Ecto neural progenitor cell (in vitro differentiated cells): ENCODE results near the gene C2orf81.
"Not testable (repeated sequence)": the region's sequence is repeated elsewhere in the genome, so short reads cannot be mapped to it uniquely, and the experiment has no call there.

Experiments
- DNase-seq: peaks from one replicate; pipeline ENCODE4 v3.0.0-alpha.2; 2018; ENCODE audit warnings: low spot score

Gene C2orf81

DNA sequence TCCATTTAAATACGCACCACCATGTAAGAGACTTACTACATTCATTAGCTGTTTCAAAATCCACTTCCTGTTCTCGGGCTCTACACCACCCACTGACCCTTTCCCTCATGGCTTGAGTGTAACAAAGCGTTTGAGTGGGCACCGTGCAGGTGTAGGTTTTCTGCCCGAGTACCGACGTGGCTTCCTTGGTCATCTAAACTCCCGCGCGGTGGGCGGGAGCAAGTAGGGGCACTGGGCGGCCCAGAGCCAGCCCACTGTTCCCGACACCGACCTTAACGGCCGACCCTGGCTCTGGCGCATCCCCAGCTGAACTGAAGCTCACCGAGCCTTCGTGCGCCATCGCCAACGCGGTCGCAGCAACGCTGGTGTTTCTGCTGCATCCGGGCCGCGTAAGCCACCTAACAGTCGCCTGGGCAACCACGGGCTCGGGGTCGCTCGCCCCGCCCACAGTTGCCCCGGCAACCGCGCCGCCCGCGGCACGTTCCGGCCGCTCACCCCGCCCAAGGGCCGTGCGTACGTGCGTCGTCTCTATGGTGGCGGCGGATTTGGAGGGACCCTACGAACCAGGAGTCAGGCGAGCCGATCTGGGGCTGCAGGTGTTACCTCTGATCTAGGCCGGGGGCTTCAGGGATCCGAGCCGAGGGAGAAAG, at the start of gene C2orf81, which contains the start of gene WDR54:
Gene C2orf81 (minus strand): TSS at position 399 of the 650 bp plus-strand sequence. CDS start 59 bp downstream, at position 340.
Gene WDR54 (plus strand): TSS at position 510 of the 650 bp plus-strand sequence. CDS start 424 bp downstream, outside the sequence.
- peak; percentile 95 for DNase-seq

DNA sequence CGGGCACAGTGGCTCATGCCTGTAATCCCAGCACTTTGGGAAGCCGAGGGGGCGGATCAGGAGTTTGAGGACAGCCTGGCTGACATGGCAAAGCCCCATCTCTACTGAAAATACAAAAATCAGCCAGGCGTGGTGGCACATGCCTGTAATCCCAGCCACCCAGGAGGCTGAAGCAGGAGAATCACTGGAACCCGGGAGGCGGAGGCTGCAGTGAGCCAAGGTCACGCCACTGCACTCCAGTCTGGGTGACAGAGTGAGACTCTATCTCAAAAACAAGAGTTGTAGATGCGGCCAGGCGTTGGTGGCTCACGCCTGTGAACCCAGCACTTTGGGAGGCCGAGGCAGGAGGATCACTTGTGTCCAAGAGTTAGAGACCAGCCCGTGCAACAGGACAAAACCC, 49.3 kb upstream of the C2orf81 start:
- not testable (repeated sequence) for DNase-seq

DNA sequence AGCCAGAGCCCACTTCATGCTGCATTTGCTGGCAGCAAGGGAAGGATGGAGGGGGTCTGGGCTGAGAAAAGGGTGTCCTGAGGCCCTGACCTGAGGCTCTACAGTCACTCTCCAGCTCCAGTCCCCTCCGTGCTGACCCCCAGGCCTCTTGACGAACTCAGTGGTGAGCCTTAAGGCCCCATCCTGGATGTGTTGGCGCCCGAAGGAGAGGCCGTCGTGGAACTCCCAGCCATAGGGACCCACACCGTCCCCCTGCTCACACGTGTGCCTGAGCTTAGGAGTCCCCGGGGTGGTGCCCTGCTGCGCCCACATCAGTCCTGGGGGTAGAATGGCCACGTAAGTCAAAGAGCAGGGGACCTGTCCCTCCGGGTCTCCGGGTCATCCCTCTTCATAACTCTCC, 43.0 kb upstream of the C2orf81 start:
- DNase-seq: no peak

DNA sequence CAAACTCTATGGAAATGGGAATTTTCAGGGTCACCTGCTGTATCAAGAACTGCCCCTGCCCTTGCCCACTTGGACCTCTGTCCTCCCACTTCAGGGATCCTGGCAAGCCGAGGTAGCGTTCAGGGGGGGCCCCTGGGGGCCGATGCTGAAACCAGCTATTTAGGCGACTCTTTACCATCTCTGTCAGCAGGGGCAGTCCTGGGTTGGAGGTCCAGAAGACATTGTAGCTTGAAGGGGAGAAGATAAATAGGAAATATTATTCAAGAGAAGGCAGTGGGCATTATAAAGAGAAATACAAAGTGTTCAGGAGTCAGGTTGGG, 41.3 kb upstream of the C2orf81 start:
- no peak for DNase-seq

DNA sequence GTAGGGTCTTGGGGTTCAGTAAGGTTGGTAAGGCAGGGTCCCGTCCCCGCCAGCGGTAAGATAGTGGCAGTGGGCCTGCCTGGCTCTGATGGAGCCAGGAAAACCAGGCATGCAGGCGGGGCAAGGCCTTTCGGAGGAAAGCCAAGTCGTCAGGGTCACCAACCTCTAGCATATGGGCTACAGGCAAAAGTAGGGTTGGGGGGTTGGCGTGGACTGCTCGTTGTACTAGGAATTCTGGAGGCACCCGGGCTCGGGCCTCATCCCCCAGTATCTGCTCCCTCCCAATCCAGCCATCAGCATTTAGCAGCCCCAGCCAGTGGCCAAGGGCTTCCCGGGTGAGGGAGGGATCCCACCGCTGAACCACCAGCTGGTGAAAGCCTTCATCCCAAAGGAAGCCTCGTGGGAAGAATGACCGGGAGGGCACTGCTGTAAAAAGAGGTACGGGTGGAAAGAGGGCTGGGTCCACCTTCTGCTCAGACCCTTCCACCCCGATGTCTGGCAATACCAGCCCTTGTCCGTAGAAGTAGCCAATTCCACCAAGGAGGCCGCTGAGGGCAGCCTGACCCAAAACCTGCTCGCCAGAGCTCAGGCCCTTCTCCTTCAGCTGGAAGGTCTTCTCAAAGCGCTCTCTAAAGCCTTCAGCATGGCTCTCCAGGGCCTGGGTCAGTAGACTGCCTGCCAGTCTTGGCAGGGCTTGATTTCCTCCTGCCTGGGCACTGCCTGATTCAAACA, 40.8 kb upstream of the C2orf81 start:
- no peak for DNase-seq

DNA sequence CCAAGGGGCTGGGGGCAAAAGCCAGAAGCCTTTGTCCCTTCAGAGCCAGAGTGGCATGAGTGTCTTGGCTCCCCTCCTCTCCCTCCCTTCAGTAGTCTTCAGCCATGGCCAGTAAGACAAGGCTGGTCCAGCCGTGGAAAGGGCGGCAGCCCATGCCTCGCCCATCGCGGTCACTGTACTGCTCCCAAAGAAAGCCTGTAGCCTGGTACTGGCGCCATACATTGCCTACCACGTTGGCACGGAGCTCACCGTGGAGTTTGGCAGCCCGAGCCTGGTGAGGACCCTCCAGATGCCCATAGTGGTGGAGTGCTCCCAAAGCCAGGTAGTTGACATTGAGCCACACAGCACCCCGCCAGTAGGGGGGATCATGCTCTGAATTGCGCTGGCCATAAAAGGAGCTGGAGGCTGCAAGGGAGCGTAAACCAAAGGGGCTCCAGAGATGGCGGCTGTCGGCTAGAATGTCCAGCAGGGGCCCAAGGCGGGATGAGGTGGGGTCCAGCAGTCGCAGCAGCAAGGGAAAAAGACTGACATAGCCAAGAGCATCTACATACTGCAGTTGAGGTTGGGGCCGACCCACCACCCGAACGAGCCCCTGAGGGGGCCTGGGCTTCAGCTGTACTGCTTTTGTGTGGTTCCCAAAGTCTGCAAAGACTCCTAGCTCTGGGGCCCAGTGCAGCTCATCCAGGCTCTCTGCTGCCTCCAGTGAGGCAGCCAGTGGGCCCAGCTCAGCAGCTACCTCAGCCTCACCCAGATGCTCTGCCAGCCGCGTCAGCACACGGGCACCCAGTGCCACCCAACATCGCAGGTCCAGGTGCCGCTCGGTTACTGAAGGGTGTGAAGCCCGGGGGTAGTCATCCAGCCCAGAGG, 40.0 kb upstream of the C2orf81 start:
- DNase-seq: no peak

DNA sequence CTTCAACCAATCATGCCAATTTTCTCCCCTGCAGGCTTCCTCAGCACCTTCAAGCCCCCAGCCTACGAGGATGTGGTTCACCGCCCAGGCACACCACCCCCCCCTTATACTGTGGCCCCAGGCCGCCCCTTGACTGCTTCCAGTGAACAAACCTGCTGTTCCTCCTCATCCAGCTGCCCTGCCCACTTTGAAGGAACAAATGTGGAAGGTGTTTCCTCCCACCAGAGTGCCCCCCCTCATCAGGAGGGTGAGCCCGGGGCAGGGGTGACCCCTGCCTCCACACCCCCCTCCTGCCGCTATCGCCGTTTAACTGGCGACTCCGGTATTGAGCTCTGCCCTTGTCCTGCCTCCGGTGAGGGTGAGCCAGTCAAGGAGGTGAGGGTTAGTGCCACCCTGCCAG, 38.8 kb upstream of the C2orf81 start:
- not testable (repeated sequence) for DNase-seq

DNA sequence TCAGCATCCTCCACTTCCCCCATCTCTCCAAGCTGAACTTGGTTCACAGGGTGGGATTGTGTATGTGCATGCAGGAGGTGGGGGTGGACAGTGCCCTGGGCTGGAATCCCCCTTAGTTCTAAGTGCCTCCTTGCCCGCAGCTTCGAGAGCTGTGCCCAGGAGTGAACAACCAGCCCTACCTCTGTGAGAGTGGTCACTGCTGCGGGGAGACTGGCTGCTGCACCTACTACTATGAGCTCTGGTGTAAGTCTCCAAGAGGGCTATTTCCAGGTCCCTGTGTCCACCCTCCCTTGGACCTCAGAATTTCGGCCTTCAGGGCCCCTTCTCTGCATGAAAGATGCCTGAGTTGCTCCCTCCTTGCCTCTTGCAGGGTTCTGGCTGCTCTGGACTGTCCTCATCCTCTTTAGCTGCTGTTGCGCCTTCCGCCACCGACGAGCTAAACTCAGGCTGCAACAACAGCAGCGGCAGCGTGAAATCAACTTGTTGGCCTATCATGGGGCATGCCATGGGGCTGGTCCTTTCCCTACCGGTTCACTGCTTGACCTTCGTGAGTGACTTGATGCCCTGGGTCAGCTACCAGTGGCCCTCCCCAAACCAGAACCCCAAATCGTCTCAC, 38.2 kb upstream of the C2orf81 start:
- not testable (repeated sequence) for DNase-seq

DNA sequence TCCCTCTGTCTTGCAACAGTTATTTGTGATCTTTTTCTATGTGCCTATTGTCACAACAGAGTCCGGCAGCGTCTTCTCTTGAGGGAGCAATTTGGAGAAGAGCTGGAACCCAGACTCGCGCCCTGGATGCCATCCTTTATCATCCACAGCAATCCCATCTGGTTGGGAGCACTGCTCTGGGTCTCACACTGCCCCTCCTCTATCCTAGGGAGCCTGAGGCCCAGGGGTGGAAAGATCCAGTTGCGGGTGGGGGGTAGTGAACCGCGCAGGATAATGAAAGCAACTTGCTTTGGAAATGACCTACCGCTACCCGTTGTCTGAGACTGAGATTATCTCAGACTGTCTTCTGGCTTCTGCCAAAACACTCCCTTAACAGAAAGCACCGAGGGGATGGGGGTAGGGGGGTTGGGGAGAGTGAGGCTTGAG, 37.5 kb upstream of the C2orf81 start:
- DNase-seq: no peak

DNA sequence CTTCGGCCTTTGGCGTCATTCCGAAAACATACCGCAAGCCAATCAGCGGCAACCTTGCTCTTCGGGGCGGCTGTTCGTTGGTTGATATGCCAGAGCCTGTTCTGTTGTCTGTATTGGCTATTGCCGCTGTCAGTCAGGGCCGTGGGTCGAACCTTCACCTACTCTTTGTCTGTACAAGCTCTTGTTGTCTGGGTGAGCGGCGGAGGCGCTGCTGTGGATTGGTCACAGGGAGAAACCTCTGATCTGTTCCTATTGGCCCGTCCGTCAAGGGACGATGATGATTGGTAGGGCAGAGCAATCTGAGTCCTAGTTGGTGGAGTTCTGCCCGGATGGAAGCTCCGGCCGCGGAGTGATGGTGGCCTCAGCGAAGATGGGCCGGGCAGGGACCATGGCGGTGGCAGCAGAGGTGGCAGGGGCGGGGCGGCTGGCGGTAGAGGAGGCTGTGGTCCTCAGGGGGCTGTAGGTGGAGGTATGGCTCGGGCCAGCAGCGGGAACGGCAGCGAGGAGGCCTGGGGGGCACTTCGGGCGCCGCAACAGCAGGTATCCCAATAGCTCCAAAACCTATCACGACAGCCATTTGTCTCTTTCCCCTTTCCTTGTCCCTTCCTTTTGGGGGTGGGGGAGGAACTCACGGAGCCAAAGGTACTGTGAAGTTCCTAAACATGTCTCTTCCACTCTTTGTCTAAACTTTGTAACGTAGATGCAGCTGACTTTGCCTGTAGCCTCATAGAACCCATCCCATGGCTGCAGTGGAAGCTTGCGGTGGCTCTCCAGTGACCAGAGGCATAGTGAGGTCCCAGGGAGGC, 36.9 kb upstream of the C2orf81 start, which contains the start of gene WBP1:
Gene WBP1 (plus strand): TSS at position 307 of the 806 bp plus-strand sequence. CDS start 165 bp downstream, at position 472.
- peak; percentile 99 for DNase-seq

DNA sequence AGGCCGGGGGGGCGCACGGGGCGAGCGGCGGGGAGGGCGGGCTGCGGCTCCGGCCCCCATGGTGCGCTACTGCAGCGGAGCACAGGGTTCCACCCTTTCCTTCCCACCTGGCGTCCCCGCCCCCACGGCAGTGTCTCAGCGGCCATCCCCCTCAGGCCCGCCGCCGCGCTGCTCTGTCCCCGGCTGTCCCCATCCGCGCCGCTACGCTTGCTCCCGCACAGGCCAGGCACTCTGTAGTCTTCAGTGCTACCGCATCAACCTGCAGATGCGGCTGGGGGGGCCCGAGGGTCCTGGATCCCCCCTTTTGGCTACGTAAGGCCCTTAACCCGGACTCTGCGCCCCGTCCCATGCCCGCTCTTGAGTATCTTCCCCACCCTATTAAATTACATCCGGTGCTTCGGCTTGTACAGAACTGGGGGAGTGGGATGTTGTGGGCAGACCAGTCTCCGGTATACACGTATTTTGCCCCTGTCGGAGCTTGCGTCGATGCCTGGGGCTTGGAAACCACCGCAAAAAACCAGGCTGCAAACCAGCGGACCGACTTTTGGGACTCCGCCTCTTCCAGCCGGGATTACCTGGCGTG, 36.2 kb upstream of the C2orf81 start:
- peak; percentile 85 for DNase-seq

DNA sequence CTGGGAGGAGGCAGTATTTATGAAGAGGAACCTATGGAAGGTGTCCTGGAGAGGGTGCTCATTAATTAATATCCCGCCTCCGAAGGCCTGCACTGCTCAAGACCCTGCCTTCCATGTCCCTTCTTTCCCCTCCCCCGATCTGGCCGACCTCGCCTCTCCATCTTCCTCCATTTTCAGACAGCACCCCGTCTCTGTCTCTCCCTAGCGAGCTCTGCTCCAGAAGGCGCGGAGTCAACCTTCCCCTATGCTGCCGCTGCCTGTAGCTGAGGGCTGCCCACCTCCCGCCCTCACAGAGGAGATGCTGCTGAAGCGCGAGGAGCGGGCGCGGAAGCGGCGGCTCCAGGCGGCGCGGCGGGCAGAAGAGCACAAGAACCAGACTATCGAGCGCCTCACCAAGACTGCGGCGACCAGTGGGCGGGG, 35.7 kb upstream of the C2orf81 start:
- no peak for DNase-seq

DNA sequence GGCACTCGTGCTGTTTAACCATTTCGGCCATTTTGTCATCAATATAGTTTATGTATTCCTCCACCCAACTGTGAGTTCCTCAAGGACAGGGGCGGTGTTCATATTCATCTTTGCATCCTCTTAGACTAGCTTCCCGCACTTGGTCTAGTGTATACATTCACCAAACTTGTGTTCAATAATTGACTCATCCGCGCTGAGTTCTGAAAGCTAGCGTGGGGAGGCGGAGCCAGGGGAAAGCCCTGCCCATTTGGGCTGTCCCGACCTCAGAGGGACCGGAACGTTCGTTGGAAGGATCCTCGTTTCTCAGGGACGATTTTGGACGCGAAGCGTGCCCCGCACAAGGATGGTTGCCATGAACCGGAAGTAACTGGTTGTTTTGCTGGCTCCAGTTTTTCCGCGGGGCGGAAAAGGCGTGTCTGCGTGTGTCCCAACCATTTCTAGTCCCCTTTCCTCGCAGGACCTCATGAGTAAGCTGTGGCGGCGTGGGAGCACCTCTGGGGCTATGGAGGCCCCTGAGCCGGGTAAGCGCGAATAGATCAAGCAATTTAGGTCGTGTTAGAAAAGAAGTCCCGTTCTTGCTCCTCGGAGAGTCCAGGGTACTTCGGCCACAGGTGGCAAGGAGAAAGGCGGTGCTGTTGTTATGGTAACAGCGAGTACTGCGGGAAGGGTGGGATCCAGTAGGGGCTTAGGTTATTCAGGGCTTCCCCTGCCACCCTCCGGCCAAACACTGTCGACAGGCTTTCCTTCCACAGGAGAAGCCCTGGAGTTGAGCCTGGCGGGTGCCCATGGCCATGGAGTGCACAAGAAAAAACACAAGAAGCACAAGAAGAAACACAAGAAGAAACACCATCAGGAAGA, 33.5 kb upstream of the C2orf81 start, which contains the start of gene INO80B:
Gene INO80B (plus strand): TSS at position 434 of the 858 bp plus-strand sequence. CDS start 30 bp downstream, at position 464.
- DNase-seq: peak; percentile 97

DNA sequence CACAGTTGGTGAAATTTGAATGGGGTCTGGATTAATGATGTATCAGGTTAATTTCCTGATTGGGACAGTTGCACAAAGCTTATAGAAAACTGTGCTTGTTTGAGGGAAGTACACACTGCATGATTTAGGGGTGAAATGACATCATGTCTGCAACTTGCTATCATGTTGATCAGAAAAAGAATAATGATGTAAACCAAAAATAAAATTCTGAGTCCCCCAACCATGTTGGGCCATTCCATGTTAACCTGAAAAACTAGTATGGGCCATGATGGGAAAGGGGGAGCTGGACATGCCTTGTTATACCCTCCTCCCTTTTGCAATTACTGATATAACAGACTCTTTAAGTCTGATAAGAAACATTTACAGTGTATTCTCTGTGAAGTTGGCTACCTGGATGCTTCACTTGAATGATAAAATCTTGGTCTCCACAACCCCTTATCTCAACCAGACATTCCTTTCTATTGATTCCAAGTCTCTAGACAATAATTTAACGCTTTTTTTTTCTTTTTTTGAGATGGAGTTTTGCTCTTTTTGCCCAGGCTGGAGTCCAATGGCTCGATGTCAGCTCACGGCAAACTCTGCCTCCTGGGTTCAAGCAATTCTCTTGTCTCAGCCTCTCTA, 29.3 kb upstream of the C2orf81 start:
- DNase-seq: no peak

DNA sequence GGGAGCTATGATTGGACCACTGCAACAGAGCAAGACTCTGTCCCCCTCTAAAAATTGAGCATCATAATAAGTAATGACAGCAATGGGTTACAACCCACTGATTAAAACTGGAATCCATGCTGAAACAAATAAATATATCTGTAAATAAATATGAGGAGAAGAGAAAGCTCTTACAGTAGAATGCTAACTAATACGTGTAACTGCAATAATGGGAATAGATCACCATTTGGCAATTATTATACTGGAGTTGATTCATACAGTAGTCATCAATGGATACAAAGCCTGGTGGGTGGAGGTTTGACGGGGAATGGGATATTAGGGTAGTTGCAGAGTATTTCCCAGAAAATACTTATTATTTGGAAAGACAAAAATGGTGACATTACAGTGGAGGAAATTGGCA, 27.4 kb upstream of the C2orf81 start:
- no peak for DNase-seq

DNA sequence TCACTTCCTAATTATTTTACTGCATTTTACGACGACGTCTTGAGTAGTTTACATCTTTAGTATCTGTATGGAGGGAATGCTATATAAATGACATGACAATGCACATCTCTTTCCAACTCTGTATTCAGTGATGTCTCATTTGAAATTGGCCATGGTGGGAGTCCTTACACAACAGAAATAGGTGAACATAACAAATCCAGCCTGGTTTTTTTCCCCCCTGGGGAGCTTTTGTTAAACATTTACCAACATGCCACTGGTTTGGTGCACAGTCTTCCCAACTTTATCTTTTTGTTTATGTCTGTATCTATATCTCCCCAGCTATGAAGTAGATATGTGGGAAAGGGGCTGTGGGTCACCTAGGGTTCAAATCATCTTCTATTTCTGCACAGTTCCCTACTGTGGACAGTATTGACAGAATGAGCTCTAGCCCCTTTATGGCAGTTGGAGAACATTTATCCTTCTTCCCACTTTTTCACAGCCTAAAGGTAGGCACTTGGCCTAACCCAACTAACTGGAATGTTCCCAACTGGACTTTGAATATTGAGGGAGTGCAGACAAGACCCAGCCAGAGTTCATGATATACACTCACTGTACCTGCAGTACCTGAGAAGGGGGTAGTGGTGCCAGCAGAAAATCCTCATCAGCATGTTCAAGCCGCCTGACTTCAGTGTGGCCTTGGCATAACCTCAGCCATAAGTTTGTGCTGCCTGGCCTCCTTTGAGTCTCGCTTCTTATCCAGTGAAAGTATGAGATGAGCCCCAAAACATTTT, 26.0 kb upstream of the C2orf81 start:
- DNase-seq: no peak

DNA sequence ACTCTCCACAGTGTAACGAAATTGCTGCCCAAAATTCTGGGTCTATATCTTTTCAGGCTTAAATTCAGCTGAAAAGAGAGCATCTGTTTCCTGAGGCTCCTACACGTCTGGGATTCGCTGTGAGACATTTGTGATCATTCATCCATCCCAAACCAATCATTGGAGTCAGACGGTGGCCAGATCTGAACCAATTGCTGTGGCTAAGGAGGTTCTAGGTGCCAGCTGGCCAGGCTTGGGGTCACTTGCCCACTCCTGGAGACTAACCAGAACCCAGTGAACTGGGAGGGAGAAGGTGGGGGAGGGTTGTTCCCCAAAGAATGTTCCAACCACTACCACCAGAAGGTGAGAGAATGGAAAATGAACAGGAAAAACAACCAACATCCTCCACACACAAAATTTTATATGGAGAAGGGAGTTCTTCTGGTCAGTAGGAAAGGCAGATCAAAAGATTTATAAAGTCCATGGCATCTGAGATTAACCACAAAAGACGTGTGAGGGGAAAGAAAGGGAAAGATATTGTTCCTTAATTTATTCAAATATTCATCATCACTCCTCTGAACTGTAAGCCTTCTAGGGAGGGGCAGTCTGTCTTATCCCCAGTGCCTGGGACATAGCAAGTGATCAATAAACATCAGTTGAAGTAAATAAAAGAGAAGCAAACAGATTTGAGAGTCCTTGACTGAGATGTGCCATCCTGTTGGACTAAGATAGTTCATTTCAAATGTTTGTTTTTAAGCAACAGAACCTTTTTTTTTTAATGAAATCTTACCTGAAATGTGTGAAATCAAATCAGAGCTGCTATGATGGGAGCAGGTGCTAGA, 23.3 kb upstream of the C2orf81 start:
- no peak for DNase-seq
